HG03439 (cell line): ENCODE results near the gene AGBL1.

ENCODE experiments used
- ATAC-seq: cut with Tn5 transposase; IDR thresholded peaks from one replicate; pipeline ENCODE4 v1.9.1; 2021; ENCODE audit warnings: mild to moderate bottlenecking, moderate library complexity; ENCODE audit not compliant: unreplicated experiment

Gene AGBL1

DNA sequence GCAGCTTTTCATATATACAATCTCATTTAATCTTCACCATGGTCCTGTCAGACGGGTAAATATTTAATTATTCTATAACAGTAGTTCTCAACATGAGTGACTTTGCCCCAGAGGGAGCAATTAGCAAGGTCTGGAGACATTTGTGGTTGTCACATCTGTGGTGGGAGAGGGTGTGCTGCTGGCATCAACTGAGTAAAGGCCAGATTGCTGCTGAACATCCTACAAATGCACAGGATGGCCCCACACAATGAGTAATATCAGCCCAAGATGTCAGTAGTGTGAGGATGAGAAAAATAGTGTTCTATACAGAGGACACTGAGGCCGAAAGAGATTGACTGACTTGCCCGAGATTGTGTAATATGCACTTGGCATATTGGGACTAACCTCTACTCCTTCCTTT is 156.0 kb downstream of the AGBL1 start:
- no peak for ATAC-seq

DNA sequence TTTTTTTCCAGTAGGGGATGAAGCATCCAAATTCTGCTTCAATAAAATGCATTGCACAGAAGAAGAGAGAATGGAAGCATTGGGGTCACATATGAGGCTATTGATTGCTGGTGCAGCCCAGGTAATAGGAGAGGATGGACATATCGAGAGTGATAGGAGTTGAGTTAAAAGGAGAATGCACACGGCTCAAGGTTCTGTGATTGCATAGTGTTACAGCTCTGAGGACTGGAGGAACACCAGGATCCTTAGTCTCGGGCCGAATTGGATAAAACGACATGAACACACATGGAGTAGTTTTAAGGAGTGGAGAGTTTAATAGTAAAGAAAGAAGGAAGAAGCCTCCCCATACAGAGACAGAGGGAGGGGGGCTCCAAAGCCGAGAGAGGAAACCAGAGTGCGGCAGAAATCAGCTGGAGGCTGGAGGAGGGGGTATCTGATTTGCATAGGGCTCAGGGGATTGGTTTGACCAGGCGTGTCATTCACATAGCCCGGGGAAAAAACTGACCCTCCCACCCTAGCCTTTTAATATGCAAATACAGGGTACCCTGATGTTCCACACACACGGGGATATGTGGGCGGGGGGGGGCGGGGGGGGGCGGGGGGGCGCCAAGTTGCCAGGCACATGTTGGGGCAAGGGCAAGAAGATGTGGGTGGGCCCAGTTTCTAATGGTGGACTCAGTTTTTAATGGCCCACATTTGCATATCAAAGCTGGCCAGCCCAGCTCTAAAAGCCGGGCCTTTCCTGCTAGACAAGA is 156.9 kb downstream of the AGBL1 start:
- no peak for ATAC-seq

DNA sequence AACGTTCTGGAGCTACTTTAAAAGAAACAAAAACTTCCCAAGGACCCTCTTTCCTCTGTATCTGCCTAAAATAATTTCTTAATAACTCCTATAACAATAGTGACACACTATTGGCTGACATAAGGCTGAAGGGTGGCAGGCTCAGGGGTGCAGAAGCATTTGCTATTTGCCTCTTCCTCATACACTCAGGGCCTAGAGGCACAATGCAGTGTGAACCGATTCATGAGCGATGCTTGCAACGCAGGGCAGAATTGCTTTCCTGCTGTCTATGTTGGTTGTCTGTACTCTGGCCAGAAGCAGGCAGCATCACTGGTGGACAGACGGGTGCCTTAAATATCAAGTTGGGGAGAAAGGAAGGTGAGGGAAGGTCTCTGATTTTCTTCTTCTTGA is 157.4 kb downstream of the AGBL1 start:
- ATAC-seq = no peak

DNA sequence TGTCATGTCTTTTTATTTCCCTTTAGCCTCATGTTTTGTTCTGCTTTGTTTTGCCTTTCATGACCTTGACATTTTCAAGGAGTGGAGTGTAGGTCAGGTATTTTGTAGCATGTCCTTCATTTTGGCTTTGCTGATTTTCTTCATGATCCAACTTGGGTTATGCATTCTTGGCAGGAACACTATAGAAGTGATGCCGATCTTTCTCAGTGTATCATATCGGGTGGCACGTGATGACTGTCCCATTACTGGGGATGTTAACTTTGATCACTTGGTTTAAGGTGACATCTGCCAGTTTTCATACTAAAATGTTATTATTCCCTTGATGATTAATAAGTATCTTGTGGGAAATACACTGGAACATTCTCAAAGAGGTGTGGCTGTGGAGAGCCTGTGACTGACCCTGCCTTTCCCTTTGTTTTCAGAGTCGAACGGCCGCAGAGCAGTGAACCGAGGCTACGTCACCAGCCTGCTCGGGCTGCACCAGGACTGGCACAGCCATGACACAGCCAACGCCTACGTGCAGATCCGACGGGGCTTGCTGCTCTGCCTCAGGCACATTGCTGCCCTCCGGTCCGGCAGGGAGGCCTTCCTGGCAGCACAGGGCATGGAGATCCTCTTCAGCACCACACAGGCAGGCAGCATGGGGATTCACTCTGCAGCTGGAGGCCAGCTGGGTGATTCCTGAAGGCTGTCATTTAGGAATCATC is 167.7 kb downstream of the AGBL1 start:
- no peak for ATAC-seq

DNA sequence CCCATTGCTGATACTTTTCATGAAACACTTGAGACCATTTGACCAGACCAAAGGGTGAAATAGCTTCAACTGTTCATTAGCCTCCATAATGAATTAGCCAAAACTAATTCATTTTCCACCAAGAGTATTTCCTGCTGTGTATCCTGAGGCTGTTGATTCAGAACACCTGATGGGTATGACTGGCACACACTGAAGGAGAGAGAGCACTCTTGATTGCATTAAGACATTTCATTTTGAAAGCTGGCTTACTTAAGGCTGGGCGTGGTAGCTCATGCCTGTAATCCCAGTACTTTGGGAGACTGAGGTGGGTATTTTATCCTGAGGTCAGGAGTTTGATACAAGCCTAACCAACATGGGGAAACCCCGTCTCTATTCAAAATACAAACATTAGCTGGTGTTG is 175.6 kb downstream of the AGBL1 start:
- ATAC-seq = no peak

DNA sequence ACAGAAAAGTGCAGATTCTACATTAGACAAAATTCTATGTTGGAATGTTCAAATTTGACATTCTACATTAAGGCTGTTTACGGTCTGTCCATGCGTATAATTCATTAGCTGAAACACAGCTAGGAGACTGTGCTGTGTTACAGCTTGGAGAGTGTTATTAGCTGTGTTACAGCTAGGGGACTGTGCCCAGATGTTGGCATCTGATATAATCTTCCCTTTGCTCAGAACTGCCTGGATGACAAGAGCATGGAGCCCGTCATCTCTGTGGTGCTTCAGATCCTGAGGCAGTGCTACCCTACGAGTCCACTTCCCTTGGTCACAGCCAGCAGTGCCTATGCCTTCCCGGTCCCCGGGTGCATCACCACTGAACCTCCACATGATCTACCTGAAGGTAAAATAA is 177.0 kb downstream of the AGBL1 start:
- ATAC-seq = no peak

DNA sequence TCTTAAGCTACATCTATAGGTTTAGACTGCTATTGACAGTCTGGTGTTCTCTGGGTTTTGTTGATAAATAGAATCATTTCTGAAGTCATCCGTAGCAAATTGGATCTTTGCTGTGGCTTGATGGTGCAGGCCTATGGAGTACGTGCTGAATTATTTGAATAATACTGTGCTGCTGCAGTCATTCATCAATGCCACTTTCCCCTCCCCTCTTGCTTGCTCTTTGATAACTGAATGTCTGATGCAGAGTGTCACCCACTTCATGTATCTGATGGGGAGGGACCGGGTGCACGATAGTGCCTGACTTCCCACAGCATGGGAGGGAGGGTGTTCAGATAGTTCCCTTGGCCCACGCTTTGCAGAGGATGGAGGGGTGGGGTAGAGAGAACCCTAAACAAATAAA is 179.9 kb downstream of the AGBL1 start:
- ATAC-seq = no peak

DNA sequence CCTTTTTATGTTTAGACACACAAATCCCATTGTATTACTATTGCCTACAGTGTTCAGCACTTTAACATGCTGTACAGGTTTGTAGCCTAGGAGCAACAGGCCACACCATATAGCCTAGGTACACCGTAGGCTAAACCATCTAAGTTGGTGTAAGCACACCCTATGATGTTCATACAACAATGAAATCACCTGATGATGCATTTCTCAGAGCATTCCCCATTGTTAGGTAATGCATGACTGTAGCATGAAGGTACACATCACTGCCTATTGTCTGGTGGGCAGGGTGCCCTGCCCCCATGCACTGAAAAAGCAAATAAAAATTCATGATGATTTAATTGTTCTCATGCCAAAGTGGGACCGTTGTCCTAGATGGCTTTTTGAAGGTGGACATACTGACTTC is 183.6 kb downstream of the AGBL1 start:
- ATAC-seq = no peak

DNA sequence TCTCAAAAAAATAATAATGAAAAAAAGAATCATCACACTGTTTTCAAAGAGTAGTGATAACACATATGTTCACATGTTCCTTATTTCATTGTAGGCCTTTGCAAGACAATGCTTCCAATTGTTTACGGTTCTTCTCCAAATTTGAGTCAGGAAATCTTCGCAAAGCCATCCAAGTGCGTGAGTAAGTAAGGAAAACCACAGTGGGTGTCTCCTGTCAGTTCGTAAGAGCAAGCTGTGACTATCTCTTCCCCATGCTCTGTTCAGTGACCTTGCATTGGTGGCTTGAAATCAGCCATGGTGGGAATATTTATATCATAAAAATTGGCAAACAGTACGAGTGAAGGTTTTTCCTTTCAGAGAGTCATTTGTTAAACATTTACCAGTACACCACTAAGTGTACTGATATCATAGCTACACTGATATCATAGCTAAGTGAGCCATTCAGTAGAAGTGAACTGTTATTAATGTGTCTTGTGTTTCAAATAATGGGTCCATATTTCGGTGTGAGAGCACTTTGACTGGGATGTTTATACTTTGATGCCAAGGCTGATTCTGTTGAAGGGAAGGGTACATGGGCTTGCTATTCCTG is 187.3 kb downstream of the AGBL1 start:
- ATAC-seq = no peak

DNA sequence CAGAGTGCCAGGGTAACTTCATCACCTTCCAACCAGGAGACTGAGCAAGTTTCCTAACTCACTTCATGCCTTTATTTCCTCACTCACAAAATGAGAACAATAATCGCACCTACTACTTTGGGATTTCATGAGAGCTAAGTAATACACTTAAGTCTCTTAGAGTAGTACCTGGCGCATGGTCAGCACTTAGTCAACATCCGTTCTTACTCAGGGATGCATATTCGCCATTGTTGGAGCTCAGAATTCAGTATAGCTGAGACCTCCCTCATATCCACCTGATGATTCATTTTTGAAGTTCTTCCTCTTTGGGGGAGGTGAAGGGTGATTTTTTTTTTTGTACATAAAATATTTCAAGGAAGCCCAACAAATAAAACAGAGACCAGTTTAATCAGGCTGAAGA is 188.2 kb downstream of the AGBL1 start:
- no peak for ATAC-seq

DNA sequence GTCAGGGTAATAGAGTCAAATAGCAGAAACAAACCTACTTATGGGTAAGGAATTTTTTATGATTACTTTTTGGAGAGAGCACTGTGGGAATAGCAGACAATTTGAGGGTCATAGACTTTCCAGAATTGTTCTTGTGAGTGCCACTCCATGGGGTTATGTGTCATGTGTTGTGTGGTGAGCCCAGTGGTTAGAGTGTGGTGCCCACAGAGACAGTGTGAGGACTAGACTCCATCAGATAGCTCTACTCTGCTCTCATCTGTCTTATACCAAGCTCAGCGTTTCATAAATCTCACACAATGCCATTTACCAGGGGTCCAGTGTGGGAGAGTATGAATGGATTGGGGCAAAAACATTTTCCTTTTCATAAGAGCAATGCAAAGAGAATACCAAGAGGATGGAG is 188.9 kb downstream of the AGBL1 start:
- ATAC-seq = no peak

DNA sequence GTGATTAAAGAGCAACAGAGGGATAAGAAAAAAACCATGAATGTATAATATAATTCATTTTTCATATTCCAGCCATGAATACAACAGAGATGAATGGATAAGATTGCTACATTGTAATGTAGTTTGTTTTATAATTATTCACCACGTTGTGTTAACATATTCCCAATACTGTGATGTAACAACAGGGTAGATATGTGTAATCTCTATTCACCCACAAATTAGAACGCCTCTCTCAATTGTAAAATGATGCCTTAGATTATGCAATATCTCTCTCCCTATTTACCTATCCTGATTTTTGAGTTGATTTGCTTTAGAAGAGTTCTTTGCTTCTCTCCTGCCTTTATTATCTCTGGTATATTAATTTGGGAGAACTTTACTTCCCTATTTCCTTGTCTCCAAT is 193.6 kb downstream of the AGBL1 start:
- no peak for ATAC-seq

DNA sequence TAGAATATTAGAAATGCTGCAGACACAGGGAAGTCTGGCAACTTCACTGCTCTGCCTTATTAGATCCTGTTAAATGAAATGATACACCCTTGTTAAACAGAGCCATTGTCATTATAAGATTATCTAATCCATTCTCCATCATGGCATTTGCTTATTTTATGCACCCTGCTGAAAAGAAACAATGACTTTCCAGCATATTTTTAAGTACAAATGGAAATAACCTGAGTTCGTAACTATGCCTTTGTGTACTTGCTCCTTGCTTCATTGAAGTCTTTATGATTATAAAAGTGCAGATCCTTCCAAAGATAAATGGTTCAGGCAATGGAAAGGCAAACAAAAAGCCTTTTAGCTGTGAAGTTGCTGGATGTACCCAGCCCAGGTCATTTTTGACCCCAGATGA is 195.7 kb downstream of the AGBL1 start:
- ATAC-seq = no peak

DNA sequence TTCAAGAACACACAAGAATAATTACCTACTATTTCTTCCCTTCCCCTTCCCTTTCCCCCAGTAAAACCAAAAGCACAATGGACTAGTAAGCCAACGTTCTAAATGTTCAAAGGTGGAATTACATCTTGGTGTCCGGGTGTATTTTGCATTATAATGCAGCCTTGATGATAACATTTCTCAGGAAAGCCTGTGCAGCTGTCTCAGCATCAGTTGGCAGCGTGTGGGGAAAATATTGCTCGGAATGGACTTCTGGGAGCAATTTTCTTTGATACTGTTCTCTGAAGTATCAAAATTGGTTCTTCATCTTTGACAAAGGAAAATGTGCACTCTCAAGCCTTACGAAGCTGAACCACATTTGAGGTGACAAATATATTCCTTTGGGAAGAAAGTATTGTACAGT is 198.9 kb downstream of the AGBL1 start:
- no peak for ATAC-seq

DNA sequence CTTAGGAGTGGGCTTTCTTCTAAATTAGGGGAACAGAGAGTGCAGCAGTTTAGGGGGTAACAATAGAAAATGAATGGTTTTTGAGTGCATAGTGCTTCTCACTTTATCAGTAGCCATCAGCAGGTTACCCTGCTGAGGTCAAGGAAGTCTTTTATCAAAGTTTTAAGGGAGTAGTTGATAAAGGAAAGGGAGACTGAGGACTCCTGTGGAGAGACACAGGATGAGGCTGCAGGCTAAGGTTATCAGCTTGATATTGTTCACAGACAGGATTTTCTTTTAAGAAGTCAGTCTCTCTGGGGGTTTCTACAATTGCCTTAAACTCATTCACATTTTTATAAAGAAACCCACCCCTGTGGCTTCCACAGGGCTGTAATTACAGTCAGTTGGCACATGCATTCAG is 205.0 kb downstream of the AGBL1 start:
- ATAC-seq = no peak

DNA sequence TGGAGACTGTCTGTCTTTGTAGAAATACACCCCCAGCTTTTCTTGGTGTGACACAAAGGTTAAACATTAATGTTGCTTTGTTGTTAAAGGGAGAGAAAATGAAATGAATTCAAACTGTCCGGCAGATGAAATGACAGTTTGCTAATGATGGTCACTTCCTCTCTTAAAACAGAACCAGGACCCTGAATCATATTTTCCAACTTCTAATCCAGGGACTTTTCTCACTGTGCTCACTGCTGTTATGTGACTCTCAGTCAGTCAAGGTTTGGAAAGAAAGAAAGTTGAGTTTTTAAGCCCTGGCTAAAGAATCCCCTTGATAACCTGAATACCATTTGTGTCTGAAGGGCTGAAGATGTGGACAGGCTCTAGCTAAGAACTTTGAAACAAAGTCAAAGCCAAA is 215.8 kb downstream of the AGBL1 start:
- no peak for ATAC-seq

DNA sequence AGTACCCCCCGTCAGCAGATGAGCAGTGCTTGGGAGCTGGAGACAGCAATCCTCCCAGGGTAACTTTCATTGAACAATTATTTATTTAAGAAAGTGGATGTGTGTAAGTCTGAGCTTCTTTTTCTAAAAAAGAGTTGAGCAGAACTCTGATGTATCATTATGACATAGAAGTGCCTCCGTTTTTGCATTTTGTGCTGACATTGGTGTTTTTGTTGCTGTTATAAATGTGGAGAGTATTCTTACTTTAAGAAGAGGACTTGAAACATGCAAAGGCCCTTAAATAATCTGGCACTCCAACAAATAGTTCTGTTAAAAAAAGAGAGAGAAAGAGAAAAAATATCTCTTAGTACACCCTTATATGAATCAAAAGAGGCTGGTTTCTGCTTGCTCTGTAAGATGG is 217.1 kb downstream of the AGBL1 start:
- no peak for ATAC-seq

DNA sequence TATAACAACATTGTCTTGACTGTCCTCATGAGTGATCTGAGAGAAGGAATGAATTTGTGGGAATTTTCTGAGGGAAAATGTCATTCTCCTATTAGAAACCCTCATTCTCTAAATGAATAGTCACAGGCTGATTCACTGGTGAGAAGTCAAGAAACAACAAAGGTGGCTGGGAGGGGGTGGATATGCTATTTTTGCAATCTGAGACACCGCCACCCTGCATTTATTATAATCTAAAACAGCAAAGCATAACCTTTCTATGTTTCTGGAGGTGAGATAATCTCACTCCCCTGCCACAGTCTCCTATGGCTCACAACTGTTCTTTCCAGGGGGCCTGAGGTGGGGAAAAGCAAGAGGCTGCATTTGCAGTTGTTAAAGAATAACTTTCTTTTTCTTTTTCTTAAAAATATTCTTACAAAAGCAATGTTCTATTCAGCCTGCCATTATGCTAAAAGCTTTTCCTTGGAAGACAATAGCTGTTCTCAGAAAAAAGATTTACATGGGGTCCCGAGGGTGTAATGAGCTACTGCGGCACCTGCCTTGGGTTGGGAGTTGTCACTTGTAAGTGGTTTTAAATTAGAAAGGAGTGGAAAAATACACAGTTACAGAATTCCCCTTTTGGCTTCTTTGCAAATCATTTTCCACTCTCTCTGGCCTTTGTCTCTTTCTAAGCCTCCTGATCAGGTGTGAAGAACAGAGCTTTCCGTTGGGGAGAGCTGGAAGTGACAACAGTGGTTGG is 220.9 kb downstream of the AGBL1 start:
- ATAC-seq = no peak

DNA sequence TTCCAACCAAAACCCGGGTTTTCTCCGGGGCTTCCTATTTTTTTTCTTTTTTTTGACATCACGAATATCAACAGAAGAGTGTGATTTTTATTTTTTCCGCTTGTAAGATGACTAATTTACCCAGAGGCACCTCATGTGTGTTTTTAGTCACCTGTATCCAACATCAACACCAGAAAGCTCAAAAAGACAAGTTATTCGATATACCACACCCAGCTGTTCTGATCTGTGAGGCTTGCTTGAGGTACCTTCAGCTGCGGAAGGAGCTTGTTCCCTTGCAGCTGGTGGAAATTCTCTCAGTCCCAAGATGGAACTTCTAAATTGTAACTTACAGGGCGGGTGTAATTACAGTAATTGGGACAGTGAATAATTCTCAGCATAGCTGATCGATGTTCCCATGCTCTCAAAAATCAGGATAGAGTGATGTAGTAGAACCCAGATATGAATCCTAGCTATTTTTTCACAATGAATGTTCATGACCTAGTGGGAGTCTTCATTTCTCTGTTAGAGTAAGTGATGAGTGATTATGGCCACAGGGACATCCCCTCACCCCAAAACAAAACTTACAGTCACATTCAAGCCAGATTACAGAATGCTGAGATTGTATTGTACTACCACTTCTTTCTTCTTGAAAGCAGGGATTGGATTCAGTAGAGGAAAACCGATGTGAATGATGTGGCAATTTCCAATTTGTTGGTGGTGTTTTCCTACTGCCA is 232.1 kb downstream of the AGBL1 start:
- ATAC-seq = no peak

DNA sequence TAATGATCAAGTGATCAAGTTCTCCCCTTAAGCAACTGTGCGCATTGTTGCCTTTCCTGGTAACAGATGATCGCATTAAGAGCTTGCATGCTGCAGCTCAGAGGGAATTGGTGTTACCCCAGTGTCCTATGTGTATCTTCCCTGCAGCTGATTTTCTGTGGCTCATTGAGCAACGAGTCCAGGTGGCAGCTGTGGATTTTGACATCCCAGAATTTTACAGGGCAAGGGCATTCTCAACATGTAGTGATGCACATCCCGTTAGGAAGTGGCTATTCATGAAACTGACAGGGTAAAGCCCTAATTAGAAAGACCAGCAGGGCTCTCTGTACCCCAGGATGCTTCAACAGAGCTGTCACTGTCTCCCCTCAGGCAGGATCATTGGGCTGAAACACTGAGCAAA is 232.8 kb downstream of the AGBL1 start:
- ATAC-seq = no peak

DNA sequence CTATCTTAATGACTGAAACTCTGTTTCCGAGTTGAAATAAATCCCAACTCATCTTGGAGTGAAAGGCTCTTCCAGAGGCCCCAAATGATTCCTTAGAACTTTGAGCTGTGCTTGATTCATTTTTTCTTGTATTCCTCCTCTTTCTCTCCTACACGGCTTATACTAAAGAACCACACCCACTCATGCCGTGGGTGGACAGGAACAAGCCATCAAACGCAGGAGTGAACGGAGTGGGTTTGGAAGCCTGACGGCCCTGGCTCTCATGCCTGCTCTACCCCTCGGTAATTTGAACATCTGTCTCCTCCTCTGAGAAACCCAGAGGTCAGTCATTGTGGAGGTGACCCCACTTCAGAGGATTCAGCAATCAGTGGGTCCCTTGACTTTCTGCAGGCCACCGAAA is 236.5 kb downstream of the AGBL1 start:
- no peak for ATAC-seq
